Measurements from ENCODE around the gene SCNN1A.
"Not testable (repeated sequence)": the region's sequence is repeated elsewhere in the genome, so short reads cannot be mapped to it uniquely, and the experiment has no call there.

Gene SCNN1A

DNA sequence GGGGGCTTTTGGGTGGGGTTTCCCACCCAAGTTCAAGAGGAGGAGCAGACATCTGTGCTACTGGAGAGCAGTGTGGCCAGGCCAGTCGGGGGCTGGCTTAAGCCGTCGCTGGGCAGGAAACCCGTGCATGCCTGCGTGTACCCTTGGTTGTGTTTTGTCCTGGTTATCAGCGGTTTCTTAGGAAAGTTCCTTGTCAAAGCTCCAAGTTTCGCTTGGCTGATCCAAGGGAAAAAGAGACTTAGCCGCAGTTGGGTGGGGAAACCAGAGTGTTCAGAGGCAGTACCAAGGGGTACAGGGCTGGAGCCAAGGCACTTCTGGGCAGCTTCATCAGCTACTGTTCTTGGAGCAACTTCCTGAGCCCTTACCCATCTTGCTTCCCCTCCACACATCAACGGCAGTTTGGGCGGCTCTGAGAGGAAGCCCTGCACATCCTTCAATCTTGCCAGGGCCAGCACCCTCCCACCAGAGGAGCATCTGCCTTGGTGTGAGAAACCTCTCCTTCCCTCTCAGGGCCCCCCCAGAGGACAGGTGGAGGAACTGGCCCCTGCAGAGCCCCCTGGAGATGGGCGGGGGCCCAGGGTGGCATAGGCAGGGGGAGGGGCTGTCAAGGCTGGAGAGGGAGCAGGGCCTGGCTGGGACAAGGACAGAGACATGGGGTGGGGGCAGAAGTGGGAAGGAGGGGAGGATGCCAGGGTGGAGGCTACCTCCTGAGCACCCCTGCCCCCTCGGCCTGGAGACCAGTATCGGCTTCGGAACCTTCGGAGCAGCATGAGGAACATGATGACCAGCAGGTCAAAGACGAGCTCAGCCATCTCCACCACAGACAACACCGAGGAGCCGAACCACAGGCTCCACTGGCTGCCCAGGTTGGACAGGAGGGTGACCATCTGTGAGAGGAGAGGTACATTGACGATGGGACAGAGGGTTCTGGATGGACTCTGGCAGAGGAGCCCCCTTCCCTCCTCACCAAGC is 27.7 kb downstream of the SCNN1A start:
- no peak for DNase-seq (ENCODE audit: low spot score)

DNA sequence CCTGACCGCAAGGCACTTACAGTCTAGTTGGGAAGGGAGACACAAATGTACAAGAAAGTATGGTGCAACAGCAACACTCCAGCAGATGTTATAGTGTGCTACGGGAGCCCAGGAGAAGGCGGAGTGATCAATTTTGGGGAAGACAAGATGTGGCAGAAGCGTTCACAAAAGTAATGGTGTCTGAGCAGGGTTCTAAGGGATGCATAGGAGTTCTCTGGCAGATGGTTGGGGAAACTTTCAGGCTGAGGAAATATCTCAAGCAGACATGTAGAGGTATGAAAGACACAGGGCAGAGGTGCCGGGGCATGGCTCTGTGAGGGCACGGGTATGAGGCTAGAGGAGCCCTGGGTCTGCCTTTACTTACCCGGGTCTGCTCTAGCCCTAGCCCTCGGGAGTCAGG is 28.4 kb downstream of the SCNN1A start:
- DNase-seq (ENCODE audit: low spot score), result no peak

DNA sequence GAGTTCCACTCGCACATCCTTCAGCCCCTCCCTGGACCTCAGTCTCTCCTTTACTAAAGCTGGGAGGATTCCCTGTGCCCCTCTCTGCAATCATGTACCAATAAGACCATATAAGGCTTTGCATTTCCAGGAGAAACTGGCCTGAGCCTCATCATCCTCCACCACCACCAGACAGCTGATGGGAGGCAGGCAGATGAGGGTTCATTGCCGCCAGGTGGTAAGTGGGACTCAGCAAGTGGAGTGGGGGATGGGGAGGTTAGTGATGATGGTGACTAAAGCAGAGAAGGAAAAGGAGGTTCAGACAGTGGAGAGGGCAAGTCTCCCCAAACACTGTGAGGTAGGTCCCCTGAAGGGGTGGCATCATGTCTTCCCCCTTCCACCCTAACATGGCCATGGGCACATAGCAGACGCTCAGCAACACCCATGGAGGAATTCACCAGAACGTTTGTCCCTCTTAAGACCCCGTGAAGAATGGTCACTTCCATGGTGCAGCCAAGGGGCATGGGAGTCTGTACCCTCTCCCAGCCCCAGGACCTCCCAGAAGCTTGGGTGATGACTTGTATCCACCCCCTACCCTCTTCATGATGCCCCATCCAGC is 29.0 kb downstream of the SCNN1A start:
- DNase-seq (ENCODE audit: low spot score), result no peak

DNA sequence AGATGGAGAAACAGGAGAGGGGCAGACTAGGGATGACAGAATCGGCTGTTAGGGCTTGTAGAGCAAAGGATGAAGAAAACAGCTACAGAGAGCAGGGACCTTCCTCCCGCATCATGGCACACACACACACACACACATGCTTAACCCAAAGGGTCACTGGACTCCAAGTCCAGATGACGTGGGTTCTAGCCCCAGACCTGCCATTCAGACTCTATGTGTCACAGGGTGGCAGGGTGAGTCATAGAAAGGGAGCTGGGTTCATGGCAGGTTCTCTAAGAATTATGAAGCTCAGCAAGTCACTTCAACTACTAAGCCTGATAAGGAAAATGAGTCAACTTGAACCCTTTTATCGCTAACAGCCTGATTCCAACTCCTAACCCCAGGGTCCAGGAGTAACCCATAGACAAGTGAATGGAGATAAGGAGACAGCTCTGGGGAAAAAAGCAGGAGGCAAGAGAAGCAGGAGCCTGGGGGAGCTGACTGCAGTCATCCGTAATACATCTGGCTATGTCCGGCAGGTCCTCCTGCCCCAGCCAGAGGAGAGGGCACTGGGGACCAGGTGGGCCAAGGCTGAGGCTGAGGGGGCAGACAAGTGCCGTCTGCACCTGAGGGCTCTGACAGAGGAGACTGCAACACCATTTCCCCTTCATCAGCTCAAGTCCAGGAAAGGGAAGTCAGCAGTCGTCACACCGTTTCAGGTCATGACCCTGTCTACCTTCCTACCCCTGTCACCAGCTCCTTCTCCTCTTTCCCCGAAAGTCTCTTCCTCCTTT is 29.9 kb downstream of the SCNN1A start:
- peak; percentile 58 for DNase-seq (ENCODE audit: low spot score)

DNA sequence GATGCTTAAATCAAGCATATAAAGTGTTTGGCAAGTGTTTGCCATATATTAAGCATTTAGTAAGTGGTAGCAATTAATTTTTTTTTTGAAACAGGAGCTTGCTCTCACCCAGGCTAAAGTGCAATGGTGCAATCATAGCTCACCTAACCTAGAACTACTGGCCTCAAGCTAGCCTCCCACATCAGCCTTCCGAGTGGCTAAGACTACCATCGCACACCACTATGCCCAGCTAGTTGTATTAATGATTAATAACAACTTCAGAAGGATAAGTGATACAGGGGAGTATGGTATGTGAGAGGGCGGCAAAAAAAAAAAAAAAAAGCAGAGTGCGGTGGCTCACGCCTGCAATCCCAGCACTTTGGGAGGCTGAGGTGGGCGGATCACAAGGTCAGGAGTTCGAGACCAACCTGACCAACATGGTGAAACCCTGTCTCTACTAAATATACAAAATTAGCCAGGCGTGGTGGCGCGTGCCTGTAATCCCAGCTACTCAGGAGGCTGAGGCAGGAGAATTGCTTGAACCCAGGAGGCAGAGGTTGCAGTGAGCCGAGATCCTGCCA is 31.2 kb downstream of the SCNN1A start:
- DNase-seq (ENCODE audit: low spot score), result not testable (repeated sequence)

DNA sequence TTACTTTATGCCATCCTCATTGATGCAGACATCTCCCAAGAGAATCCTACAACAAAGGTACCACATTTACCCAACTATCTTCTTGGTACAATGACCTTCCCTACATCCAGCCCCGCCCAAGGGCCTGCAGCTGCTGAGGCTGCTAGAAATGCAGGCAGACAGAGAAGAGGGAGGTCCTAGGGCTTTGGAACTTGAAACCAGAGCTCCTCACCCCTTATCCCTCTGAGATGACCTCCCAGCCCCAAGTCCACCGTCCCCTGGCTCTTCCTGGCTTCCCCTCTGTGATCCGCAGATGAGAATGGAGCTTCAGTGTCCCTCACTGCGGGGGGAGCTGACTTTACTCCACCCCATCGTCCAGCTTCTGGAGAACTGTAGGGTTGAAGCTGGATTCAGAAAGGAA is 31.8 kb downstream of the SCNN1A start:
- no peak for DNase-seq (ENCODE audit: low spot score)

DNA sequence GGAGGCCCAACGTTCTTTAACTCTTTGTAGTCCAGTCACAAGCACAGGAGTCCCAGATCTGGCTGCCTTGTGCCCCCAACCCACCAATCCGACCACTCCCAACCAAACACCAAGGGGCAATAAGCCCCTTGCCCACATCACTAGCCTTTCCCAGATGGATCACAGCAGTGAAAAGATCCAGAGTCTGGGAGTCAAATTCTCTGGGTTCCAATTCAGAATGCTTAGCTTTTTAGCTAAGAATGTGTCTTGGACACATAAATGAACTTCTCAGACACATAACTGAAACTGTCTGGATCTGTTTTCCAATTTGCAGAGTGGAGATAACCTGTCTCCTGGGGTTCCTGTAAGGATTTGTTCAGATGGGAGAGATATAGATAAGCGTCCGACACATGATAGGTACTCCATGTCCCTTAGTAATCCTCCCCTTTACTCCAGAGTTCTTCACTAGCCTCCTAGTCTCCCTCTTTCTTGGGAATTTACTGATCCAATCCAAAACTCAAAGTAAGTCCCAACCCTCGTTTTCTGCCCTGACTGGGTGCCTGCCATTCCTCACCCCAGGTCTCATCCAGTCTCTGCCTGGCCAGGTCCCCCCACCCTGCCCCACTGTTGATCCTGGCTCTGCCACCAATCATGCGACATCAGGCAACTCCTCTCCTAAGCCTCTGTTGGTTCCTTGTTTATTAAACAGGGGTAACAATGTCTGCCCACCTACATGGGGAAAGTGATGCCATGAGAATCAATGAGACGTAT is 33.0 kb downstream of the SCNN1A start:
- no peak for DNase-seq (ENCODE audit: low spot score)

DNA sequence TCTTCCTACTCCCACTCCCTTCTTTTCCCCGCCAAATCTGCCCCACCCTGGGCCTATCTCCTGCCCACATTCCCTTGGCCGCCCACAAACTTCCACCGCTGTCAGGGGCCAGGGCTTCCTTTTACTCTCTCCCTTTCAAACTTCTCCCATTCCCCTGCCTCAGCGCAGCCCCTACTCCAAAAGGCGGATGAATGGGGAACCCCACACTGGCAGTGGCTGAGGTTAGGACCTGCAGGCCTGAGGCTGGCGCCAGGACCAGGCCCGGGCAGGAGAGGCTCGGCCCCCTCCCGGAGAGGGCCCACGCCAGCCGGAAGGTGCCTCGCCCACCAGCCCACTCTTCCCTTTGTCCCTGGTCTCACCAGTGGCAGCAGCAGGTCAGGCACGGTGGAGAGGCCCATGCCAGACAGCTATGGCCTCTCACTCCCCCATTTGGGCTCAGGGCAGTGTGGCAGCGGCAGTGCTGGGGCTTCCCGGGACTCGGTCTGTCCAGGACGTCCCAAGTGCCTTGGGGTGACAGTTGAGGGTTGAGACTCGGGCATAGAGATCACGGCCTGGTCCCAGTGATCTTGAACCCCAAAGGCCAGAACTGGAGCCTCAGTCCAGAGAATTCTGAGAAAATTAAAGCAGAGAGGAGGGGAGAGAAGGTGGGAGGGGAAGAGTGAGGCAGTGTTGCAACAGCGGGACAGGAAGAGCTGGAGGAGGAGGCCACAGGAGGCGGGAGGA is 33.8 kb downstream of the SCNN1A start, which contains the start of gene TNFRSF1A:
TNFRSF1A (minus strand) TSS at position 660 of the 723 bp plus-strand sequence; CDS start at position 398, 262 bp downstream.
- DNase-seq (ENCODE audit: low spot score), result peak; percentile 66

DNA sequence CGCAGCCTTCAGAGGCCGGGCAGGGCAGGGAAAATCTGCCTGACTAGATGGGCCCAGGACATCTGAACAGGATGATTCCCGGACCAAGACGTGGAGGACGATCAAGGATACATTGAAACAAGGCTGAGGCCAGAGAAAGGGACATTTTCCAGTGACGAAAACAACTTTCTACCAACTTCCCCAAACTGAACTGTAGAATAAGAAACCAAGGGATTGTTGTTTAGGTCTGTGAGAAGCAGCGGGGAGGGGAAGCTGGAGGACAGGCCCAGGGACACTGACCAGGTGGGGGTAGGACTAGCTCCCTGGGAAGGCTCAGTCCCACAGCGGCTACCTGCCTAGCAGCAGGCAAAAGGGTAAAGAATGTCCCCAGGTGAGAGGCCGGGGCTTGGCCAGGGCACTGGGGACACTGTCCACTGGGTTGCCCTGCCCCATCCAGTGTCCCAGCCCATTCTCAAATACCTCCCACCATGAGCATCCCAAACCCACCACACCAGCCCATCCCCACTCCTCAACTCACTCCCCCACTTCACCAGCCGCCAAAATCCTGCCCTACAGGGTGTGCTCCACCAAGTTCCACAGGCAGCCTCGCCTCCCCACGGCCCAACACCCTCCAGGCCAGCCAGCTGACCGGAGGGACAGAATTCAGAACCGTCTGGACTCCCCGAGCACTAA is 34.5 kb downstream of the SCNN1A start:
- DNase-seq (ENCODE audit: low spot score), result no peak

DNA sequence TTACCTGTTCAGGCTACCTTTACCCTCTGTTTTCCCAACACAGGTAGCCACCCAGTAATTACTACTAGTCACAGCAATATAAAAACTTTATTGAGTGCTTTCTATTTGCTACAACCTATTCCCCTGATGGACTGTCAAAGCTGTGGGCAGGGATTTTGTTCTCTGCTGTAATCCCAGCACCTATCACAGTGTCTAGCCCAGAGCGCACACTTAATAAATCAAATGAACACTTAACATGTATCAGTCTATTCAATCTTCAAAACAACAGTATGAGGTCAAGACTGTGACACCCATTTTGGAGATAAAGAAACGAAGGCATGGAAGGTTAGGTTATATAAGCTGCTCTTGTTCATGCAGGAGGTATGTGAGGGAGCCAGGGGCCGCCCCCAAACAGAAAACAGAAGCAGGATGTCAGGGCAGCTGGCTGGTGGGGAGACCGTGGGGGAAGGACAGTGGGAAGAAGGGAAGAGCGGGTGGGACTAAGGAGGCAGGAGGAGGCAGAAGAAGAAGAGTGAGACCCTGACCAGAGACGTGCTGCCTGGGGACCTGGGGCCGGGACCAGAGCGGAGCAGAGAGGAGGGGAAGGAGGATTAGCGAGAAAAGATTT is 35.2 kb downstream of the SCNN1A start:
- DNase-seq (ENCODE audit: low spot score), result no peak

DNA sequence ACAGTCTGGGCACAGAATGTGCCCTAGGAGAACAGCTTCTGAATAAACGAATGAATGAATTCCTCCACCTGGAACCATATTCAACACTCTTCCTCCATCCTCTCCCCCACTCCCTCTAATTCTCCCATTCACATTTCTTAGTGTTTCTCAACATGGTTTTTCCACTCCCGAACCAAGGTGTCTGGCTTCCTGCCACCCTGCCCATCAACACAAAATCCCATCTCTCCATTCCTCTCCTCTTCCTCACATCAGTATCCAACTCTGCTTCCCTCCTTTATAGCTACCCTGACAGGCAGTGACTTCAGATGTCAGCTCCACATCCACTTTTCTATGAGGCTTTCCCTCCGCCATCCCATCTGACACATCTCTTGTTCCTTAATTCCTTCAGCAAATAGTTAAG is 36.4 kb downstream of the SCNN1A start:
- no peak for DNase-seq (ENCODE audit: low spot score)

DNA sequence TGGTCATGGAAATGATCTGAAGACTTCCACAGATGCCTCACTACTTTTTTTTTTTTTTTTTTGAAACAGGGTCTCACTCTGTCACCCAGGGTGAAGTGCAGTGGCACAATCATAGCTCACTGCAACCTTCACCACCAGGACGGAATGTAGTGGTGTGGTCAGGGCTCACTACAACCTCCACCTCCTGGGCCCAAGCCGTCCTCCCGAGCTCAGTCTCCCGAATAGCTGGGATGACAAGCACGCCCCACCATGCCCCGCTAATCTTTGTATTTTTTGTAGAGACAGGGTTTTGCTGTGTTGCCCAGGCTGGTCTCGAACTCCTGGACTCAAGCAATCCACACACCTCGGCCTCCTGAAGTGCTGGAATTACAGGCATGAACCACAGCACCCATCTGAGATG is 36.8 kb downstream of the SCNN1A start:
- not testable (repeated sequence) for DNase-seq (ENCODE audit: low spot score)

DNA sequence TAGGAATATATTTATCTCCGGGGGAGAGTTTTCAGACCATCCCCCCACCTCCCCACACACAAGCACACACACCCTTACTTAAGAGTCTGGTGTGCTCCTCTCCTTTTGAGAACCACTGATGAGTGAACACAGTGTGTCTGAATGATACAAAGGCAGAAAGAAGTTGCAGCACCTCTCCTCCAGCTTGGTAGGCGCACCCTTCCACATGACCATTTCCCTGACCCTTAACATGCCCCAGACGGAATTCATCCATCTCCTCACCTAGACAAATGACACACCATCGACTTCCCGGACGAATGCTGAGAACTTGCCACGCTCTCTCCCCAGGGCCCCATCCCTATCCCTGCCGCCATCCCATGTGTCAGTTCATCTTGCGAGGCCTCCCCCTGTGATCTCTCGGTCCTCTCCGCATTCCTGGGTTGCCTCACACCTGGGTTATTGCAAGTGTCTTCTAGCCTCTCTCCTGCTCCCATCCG is 37.4 kb downstream of the SCNN1A start:
- DNase-seq (ENCODE audit: low spot score), result no peak

DNA sequence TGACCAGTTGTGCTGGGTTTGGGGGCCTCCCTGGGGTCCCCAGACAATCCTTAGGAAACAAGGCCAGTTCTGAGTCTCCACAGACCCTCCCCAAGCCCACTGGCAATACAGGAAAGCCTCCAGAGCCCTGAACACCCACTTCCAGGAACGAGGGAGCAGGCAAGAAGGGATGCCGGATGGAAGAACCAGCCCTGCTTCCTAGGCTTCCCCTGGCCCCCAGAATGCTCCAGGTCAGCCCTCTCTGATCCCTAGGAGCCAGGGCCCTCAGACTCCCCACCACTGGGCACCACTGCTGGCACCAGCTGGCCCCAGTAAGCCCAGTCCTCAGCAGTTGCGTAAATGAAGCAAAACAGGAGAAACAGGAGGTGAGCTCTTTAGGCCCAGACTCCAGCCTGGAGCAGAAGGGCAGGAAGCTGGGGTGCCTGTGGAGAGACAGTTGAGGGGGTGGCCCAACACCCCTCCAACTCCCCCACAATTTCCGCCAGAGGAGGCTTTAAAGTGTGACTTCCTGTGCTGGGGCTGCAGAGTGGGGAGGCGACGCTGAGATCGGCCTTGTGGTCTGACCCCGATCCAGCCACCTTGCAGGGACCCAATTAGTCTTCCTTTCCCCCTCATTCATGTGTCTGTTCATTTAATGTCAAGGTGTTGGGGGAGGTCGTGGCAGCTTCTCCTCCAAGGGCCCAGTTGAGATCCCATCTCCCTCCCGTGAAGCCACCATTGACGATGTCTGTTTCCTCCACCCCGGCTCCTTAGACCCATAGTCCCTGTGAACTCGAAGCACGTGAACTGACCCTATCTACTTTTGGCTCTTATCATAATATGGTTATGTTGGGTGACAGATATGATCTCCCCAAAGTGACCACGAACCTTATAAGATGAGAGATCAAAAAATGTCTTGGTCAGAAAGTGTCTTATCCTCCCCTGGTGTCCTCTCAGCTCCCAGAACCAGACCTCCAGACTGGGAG is 38.2 kb downstream of the SCNN1A start:
- peak; percentile 72 for DNase-seq (ENCODE audit: low spot score)

DNA sequence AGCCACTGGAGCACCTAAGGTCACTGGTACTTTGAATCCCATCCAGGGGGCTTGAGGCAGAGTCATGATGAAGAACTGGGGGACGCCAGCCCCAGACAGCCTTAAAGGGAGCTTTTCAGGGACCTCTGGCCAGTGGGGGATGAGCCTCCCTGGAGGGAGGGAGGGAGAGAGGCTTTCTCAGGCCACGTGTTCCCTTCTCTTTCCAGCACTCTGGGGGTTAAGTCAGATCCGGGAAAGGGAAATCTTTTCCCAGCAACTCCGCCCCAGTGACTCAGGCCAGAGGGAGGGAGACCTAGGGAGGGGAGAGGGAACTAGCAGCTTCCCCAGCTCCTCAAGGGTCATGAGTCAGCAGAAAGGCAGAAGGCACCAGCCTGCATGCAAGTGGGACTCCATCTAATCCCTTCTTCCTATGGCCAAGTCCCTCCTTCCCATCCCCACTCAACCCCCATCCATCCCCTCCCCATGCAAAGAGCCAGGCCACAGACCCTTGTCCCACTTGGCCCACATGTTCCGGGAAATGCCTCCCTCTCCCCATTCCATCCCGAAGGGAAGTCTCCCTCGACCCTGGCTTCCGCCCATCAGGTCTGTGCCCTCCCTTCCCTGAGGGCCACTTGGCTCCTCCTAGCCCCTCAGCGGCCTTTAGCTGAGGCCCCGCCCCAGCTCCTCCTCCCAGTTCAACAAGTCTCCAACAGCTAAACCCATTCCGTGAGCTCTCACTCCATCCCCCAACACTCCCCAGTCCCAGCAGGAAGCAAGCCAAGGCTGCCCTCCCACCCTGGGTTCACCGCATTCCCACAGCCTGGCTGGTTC is 39.1 kb downstream of the SCNN1A start:
- DNase-seq (ENCODE audit: low spot score), result peak; percentile 66

DNA sequence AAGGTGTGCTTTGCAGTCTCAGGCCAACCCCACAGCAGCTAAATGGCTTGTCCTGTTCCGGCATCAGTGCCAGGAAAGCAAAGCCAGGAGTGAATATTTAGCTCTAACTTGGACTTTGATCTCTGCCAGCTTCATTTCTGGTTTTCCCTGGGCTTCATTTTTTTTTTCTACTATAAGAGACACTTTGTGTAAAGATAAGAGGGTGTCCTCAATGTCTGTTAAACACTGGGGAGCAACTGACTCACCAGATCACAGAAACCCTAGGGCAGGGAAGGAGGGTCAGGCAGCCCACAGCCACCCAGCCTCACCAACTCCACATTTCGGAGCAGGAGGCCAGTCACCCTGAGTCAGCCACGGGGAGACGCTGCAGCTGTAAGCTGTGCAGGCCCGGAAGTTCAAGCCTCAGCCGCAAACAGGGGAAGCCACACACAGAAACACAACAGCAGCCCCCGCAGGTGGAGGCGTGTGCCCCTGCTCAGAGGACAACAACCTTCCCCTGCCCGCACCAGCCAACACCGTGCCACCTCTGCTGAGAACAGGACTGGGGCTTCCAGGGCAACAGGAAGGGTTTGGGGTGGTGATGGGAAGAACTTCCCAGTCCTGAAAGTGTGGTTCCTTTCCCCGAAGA is 39.8 kb downstream of the SCNN1A start:
- peak; percentile 90 for DNase-seq (ENCODE audit: low spot score)

DNA sequence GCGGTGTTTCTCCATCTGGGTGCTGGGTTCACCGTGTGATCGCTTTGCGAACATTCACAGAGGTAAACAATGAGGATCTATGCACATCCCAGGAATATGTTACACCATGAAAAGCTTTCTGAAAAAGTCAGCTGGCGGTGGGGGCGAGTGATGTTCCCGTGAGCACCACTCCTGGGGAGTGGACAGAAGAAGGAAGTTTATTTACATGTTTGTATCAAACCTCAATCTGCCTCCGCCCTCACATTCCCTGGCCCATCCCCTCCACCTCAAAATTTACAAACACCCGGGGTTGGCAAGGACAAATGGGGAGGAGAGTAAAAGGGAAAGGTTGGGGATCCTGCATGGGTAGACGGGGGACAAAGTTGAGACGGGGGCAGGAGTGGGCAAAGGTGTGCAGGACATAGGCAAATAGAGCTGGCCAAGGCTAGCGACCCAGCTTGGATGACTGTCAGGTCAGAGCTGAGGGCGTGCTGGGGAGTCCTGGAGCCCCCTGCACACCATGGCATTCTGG is 40.4 kb downstream of the SCNN1A start:
- no peak for DNase-seq (ENCODE audit: low spot score)
